ENCODE measurements around the gene SUPT3H. TPM values are rescaled to one million over a fixed set of nuclear protein-coding genes. Genes with fewer than 3 reads are reported as not detected.

Gene SUPT3H
- total and polyA plus RNA-seq, 12 donors = 10.0 to 56.2 (median 16.6) TPM

- Histone ChIP-seq H3K27me3 (no peaks in the 10 kb centered on the region), H3K4me1 (replicated peaks in 1 of 2) (no peaks in the 10 kb centered on the region), H3K4me3 (no peak overlapping the region), H3K9me3 (replicated peaks in 1 of 3) (peaks cover 0 to 3% (median 0%) of the 10 kb centered on the region in 3 donors), H3K27ac (no peak overlapping the region), H3K36me3 (replicated peaks in 1 of 2) (no peaks in the 10 kb centered on the region)
- intact Hi-C loops (cut with DNase I) = no loop called here
- DNase-seq = no peak
- TF ChIP-seq CTCF (IDR thresholded peaks at IDR 0.05) = no peak
- no peak for TF ChIP-seq POLR2A (IDR thresholded peaks at IDR 0.05)
- 88 to 100% (median 90%) methylated on average over 1 of the region's 1 CpG for WGBS, 4 donors
These were observed 593.5 kb downstream of the SUPT3H start for GRCh38 chr6:44784195-44784594.

DNA sequence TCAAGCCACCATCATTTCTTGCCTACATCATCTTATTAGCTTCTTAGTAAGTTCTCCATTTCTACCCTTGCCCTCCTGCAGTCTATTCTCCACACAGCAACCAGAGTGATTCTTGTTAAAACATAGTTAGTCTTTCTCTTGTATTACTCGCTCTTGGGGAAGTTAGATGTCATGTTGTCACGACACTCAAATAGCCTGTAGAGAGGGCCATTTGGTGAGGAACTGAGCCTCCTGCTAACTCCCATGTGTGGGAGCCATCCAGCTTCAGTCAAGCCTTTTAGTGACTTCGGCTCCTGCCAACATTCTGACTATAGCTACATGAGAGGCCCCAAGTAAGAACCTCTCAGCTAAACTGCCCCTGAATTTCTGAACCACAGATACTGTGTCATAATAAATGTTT lies 594.8 kb downstream of the SUPT3H start:
- DNase-seq = no peak
- Histone ChIP-seq H3K36me3 (replicated peaks in 1 of 2) (no peaks in the 10 kb centered on the region), H3K4me3 (no peak overlapping the region), H3K27ac (no peak overlapping the region), H3K9me3 (replicated peaks in 1 of 3) (peaks cover 0 to 3% (median 0%) of the 10 kb centered on the region in 3 donors), H3K27me3 (no peaks in the 10 kb centered on the region), H3K4me1 (replicated peaks in 1 of 2) (no peaks in the 10 kb centered on the region)
- 48 to 73% (median 66%) methylated on average over 3 of the region's 3 CpGs for WGBS, 4 donors
- intact Hi-C loops (cut with DNase I) = no loop called here
- TF ChIP-seq POLR2A (IDR thresholded peaks at IDR 0.05) (no peak), CTCF (IDR thresholded peaks at IDR 0.05) (no peak)

GRCh38 chr6:44781912-44782597 lies 595.7 kb downstream of the SUPT3H start:
- TF ChIP-seq CTCF (IDR thresholded peaks at IDR 0.05) (no peak), POLR2A (IDR thresholded peaks at IDR 0.05) (no peak)
- Histone ChIP-seq H3K36me3 (replicated peaks in 1 of 2) (no peaks in the 10 kb centered on the region), H3K4me3 (no peak overlapping the region), H3K9me3 (replicated peaks in 1 of 3) (peaks cover 0 to 3% (median 0%) of the 10 kb centered on the region in 3 donors), H3K27me3 (no peaks in the 10 kb centered on the region), H3K4me1 (replicated peaks in 1 of 2) (no peaks in the 10 kb centered on the region), H3K27ac (no peak overlapping the region)
- intact Hi-C loops (cut with DNase I) = no loop called here
- DNase-seq = no peak
- WGBS, 4 donors = 86 to 91% (median 89%) methylated on average over 1 to 2 of the region's 2 CpGs

GRCh38 chr6:44780161-44780560 lies 597.6 kb downstream of the SUPT3H start:
- no peak for TF ChIP-seq POLR2A (IDR thresholded peaks at IDR 0.05)
- no peak for TF ChIP-seq CTCF (IDR thresholded peaks at IDR 0.05)
- Histone ChIP-seq H3K9me3 (replicated peaks in 1 of 3) (peaks cover 0 to 3% (median 0%) of the 10 kb centered on the region in 3 donors), H3K27ac (no peak overlapping the region), H3K27me3 (no peaks in the 10 kb centered on the region), H3K4me3 (no peak overlapping the region), H3K4me1 (replicated peaks in 1 of 2) (no peaks in the 10 kb centered on the region), H3K36me3 (replicated peaks in 1 of 2) (no peaks in the 10 kb centered on the region)
- DNase-seq = no peak
- intact Hi-C loops (cut with DNase I) = no loop called here
- WGBS, 4 donors = 92 to 97% (median 94%) methylated on average over 7 of the region's 7 CpGs
